GM10248 (cell line): ENCODE measurements around the gene RNF223.
"Not testable (repeated sequence)": the region's sequence is repeated elsewhere in the genome, so short reads cannot be mapped to it uniquely, and the experiment has no call there.

ENCODE experiments used
- CTCF ChIA-PET: fragments of 300-600 bp; sonication (Branson Sonifier 250); formaldehyde crosslinking; extraction: SDS; loops from one replicate; lab custom pipeline; 2021; ENCODE audit warnings: antibody characterized with exemption; lab: Yijun Ruan, JAX
- POLR2A ChIA-PET: fragments of 350-650 bp; sonication (Branson Sonifier 250); formaldehyde crosslinking; extraction: SDS; loops from one replicate; lab custom pipeline; 2020; ENCODE audit warnings: antibody characterized with exemption; lab: Yijun Ruan, JAX
- DNase-seq: peaks from one replicate; pipeline ENCODE4 v3.0.0; 2012; ENCODE audit errors: extremely low spot score
- TF ChIP-seq, protein P1 (sequence below): IDR thresholded peaks from 2 replicates; pipeline ENCODE4 v1.5.1; 2012; ENCODE audit warnings: mild to moderate bottlenecking, low read depth; ENCODE audit errors: extremely low read depth, missing control alignments, control extremely low read depth

RNF223 gene

DNA sequence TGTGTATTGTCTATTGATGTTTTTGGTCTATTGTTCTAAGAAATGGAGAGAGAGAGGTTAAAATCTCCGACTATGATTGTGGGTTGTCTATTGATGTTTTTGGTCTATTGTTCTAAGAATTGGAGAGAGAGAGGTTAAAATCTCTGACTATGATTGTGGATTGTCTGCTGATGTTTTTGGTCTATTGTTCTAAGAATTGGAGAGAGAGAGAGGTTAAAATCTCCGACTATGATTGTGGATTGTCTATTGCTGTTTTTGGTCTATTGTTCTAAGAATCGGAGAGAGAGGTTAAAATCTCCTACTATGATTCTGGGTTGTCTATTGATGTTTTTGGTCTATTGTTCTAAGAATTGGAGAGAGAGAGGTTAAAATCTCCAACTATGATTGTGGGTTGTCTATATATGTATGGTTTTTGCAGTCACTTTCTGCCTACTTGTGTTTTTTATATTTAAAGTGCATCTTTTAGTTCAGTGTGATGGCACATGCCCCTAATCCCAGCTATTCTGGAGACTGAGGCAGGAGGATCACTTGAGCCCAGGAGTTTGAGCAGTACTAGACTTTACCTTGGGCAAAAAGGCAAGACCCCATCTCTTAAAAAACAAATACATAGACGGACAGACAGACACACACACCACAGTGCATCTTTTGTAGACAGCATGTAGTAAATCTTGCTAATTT is 25.5 kb upstream of the RNF223 start:
- no peak for DNase-seq
- ChIA-PET POLR2A (no interaction called here), CTCF (interaction anchor here (1.7 kb wide), 1 partner anchor 17 kb away, joined by 4 read pairs; no protein-coding TSS in a partner anchor)
- TF ChIP-seq, protein P1, sequence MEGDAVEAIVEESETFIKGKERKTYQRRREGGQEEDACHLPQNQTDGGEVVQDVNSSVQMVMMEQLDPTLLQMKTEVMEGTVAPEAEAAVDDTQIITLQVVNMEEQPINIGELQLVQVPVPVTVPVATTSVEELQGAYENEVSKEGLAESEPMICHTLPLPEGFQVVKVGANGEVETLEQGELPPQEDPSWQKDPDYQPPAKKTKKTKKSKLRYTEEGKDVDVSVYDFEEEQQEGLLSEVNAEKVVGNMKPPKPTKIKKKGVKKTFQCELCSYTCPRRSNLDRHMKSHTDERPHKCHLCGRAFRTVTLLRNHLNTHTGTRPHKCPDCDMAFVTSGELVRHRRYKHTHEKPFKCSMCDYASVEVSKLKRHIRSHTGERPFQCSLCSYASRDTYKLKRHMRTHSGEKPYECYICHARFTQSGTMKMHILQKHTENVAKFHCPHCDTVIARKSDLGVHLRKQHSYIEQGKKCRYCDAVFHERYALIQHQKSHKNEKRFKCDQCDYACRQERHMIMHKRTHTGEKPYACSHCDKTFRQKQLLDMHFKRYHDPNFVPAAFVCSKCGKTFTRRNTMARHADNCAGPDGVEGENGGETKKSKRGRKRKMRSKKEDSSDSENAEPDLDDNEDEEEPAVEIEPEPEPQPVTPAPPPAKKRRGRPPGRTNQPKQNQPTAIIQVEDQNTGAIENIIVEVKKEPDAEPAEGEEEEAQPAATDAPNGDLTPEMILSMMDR: no peak

DNA sequence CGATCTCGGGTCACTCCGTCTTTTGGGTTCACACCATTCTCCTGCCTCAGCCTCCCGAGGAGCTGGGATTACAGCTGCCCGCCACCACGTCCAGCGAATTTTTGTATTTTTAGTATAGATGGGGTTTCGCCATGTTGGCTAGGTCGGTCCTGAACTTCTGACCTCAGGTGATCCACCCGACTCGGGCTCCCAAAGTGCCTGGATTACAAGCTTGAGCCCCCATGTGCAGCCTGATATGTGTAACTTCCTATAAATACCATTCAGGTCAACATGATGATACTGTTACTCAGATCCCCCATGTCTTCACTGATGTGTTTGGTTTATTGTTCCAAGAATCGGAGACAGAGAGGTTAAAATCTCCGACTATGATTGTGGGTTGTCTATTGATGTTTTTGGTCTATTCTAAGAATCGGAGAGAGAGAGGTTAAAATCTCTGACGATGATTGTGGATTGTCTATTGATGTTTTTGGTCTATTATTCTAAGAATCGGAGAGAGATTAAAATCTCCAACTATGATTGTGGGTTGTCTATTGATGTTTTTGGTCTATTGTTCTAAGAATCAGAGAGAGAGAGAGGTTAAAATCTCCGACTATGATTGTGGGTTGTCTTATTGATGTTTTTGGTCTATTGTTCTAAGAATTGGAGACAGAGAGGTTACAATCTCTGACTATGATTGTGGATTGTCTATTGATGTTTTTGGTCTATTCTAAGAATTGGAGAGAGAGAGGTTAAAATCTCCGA is 24.7 kb upstream of the RNF223 start:
- CTCF ChIA-PET: interaction anchor here (1.0 kb wide), 1 partner anchor 14 kb away, joined by 3 read pairs; no protein-coding TSS in a partner anchor
- no peak for DNase-seq
- POLR2A ChIA-PET: no interaction called here
- TF ChIP-seq, protein P1: no peak

DNA sequence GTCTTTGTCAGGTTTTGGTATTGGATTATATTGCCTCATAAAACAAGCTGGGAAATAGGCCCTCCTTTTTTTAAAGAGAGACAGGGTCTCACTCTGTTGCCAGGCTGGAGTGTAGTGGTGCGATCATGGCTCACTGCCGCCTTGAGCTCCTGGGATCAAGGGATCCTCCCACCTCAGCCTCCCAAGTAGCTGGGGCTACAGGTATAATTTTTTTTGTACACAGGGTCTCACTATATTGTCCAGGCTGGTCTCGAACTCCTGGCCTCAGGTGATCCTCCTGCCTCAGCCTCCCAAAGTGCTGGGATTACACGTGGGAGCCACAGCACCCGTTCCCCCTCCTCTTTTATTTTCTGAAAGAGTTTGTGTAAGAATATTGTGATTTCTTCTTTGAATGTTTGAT is 22.0 kb upstream of the RNF223 start:
- CTCF ChIA-PET, POLR2A ChIA-PET, DNase-seq: not testable (repeated sequence)

DNA sequence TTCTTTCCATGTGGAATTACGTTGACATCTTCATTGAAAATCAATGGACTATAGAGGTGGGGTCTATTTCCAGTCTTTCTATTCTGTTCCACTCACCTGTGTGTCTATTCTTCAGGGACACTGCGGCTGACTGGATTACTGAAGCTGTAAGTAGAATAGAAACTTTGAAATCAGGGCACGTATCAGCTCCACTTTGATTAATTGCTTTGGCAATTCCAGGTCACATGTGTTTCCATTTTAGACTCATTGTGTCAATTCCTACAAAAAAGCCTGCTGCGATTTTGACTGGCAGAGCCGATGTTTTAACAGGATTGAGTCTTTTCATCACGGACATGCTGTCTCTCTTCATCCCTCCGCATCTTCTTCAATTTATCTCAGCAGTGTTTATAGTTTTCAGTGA is 20.9 kb upstream of the RNF223 start:
- TF ChIP-seq, protein P1: no peak
- ChIA-PET POLR2A (no interaction called here), CTCF (interaction anchor here (1.6 kb wide), 1 partner anchor 26 kb away, joined by 3 read pairs; no protein-coding TSS in a partner anchor)
- DNase-seq: no peak

DNA sequence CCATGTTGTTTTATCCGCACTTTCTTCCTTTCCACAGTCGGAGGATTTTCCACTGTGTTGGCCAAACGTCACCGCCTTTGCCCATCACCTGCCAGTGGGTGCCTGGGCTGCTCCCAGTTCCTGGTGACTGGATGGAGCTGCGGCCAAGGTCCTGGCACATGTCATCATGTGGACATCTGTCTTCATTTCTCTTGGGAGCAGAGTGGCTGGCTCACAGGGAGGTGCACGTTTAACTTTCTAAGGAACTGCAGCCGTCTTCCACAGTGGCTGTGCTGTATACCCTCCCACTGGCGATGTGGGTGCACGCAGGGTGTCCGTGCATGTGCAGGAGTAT is 19.5 kb upstream of the RNF223 start:
- POLR2A ChIA-PET: no interaction called here
- DNase-seq: no peak
- TF ChIP-seq, protein P1: no peak
- CTCF ChIA-PET: no interaction called here

DNA sequence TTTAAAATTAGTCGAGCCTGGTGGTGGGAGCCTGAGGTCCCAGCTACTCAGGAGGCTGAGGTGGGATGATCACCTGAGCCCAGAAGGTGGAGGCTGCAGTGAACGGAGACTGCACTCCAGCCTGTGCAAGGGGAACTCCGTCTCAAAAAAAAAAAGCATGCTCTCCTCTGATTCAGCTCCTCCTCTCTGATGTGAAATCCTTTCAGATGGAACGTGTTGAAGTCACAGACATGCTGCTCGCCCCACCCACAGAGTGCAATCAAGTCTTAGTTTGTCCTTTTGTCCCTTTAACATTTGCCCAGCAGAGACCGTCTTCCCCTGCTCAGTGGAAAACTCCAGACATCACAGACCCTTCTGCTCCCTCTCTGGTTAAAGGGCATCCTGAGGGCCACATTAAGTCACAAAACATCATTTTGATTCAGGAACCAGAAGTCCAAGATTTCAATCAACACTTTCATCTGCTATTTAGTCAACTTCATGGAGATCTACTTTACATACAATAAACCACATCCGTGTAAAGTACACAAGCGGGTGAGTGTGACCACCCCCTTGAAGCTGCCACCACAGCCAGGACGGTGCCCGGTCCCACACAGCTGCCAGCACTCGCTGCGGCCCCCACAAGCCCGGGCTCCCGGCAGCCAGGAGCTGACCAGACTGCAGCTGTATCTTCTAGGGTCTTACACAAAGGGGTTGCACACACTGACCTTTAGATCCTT is 18.9 kb upstream of the RNF223 start:
- POLR2A ChIA-PET: no interaction called here
- DNase-seq: no peak
- TF ChIP-seq, protein P1: no peak
- CTCF ChIA-PET: interaction anchor here (1.0 to 1.6 kb wide), 3 partner anchors 11 to 29 kb away, joined by 3 to 5 read pairs (median 3); no protein-coding TSS in a partner anchor
